HCT116 (cell line): Measurements from ENCODE around the gene TNS3. TPM values are rescaled to one million over a fixed set of nuclear protein-coding genes. Genes with fewer than 3 reads are reported as not detected.

Source experiments
- ATAC-seq: fragments of 200-7000 bp; cut with Tn5 transposase; 2 replicates; pipeline ENCODE4 v1.9.1; 2020; ENCODE audit warnings: mild to moderate bottlenecking, moderate library complexity
- BruUV-seq: library from RNA; stranded (reverse); fragments of 400-500 nt; replicated peaks from 2 replicates; lab custom pipeline; 2021; lab: Mats Ljungman, UMichigan
- CTCF ChIA-PET: fragments of 300-600 bp; sonication (Branson Sonifier 250); formaldehyde crosslinking; loops from one replicate; lab custom pipeline; 2021; ENCODE audit warnings: antibody characterized with exemption; lab: Charles Lee
- POLR2A ChIA-PET: fragments of 300-600, 350-600 bp; sonication (Branson Sonifier 250); formaldehyde crosslinking; loops from one replicate; lab custom pipeline; 2021; ENCODE audit warnings: antibody characterized with exemption; lab: Charles Lee
- RAD21 ChIA-PET, 2 experiments: fragments of 300-600 bp; sonication (Branson Sonifier 250); formaldehyde crosslinking; loops; one replicate each; lab custom pipeline; 2023; ENCODE audit warnings: low total read pairs in 2 of 2; ENCODE audit not compliant: uncharacterized antibody in 2 of 2, unreplicated experiment in 2 of 2, low non-redundant PET in 1 of 2; lab: Charles Lee
- DNase-seq: peaks from one replicate; pipeline ENCODE4 v3.0.0-alpha.2; 2010; ENCODE audit warnings: low read depth, low spot score
- H2AFZ ChIP-seq: fragments of 200-600 bp; shearing (Covaris generic), sonication (generic); 2 replicates; pipeline ENCODE4 v1.6.1; 2017; ENCODE audit warnings: low read depth, mixed run types, mixed read lengths, antibody characterized with exemption, low read length; ENCODE audit not compliant: poor library complexity, severe bottlenecking
- H3K27ac ChIP-seq: 2 replicates; pipeline ENCODE4 v1.5.1; 2012; ENCODE audit warnings: low read depth, low read length
- H3K27me3 ChIP-seq: fragments of 200-600 bp; sonication (generic); 2 replicates; pipeline ENCODE4 v1.6.1; 2016; ENCODE audit warnings: mixed run types, low read length, mixed read lengths; ENCODE audit not compliant: insufficient read depth
- H3K36me3 ChIP-seq, 2 experiments: fragments of 200-500 bp in 1 of 2; fragments of 200-600 bp in 1 of 2; sonication (Bioruptor generic) in 1 of 2; sonication (generic) in 1 of 2; 2 replicates each; pipeline versions ENCODE4 v1.5.1 to v1.6.1; 2014 to 2016; ENCODE audit warnings: low read length in 2 of 2, inconsistent platforms in 1 of 2, mixed read lengths in 1 of 2, mixed run types in 1 of 2; ENCODE audit not compliant: insufficient read depth in 2 of 2, control insufficient read depth in 1 of 2
- H3K4me1 ChIP-seq, 2 experiments: fragments of 200-600 bp in 1 of 2; sonication (generic) in 1 of 2; 2 replicates each; pipeline versions ENCODE4 v1.5.1 to v1.6.1; 2012 to 2017; ENCODE audit warnings: low read length in 2 of 2, inconsistent platforms in 1 of 2, mild to moderate bottlenecking in 1 of 2, mixed read lengths in 1 of 2, mixed run types in 1 of 2, moderate library complexity in 1 of 2; ENCODE audit not compliant: insufficient read depth in 2 of 2, control insufficient read depth in 1 of 2
- H3K4me2 ChIP-seq: fragments of 200-600 bp; sonication (generic); 2 replicates; pipeline ENCODE4 v1.6.1; 2017; ENCODE audit warnings: mixed run types, low read length, mixed read lengths
- H3K4me3 ChIP-seq, 2 experiments: fragments of 200-600 bp in 1 of 2; sonication (generic) in 1 of 2; replicated peaks in 1 of 2; 2 replicates each; pipeline ENCODE4 v1.5.1; 2011 to 2016; ENCODE audit warnings: low read length in 2 of 2, control low read depth in 1 of 2, low read depth in 1 of 2, mild to moderate bottlenecking in 1 of 2, mixed read lengths in 1 of 2, mixed run types in 1 of 2
- H3K79me2 ChIP-seq: fragments of 200-600 bp; sonication (generic); 2 replicates; pipeline ENCODE4 v1.6.1; 2017; ENCODE audit warnings: mild to moderate bottlenecking, mixed run types, low read length, moderate library complexity, mixed read lengths; ENCODE audit not compliant: insufficient read depth
- H3K9ac ChIP-seq: fragments of 200-600 bp; sonication (generic); 2 replicates; pipeline ENCODE4 v1.6.1; 2016; ENCODE audit warnings: low read length, mixed read lengths
- H3K9me2 ChIP-seq: fragments of 200-600 bp; sonication (generic), shearing (Covaris generic); 2 replicates; pipeline ENCODE4 v1.6.1; 2017; ENCODE audit warnings: mixed run types, mild to moderate bottlenecking, moderate library complexity; ENCODE audit not compliant: insufficient read depth
- H3K9me3 ChIP-seq, 2 experiments: fragments of 200-500 bp in 1 of 2; fragments of 200-600 bp in 1 of 2; sonication (Bioruptor generic) in 1 of 2; sonication (generic) in 1 of 2; 2 replicates each; pipeline ENCODE4 v1.6.1; 2014 to 2017; ENCODE audit warnings: low read length in 2 of 2, mixed read lengths in 2 of 2, inconsistent platforms in 1 of 2, low read depth in 1 of 2, mild to moderate bottlenecking in 1 of 2, mixed run types in 1 of 2, moderate library complexity in 1 of 2; ENCODE audit not compliant: control insufficient read depth in 1 of 2, insufficient read depth in 1 of 2
- H4K20me1 ChIP-seq: fragments of 200-600 bp; sonication (generic), shearing (Covaris generic); 2 replicates; pipeline ENCODE4 v1.6.1; 2017; ENCODE audit warnings: mixed run types, mild to moderate bottlenecking, moderate library complexity; ENCODE audit not compliant: insufficient read depth
- ATF3 ChIP-seq: IDR thresholded peaks from 2 replicates; pipeline ENCODE4 v1.6.1; 2012
- CTCF ChIP-seq, 3 experiments: fragments of 200-600 bp in 1 of 3; sonication (generic) in 1 of 3; IDR thresholded peaks in 2 of 3; conservative IDR thresholded peaks in 1 of 3; 2 replicates each; pipeline ENCODE4 v1.5.1; 2012 to 2017; ENCODE audit warnings: low read depth in 2 of 3, low read length in 2 of 3, antibody characterized with exemption in 1 of 3, borderline replicate concordance in 1 of 3, control low read depth in 1 of 3, mild to moderate bottlenecking in 1 of 3, mixed read lengths in 1 of 3, mixed run types in 1 of 3, moderate library complexity in 1 of 3; ENCODE audit not compliant: insufficient read depth in 1 of 3
- EGR1 ChIP-seq: IDR thresholded peaks from 2 replicates; pipeline ENCODE4 v1.6.1; 2012; ENCODE audit warnings: low read depth
- JUND ChIP-seq: IDR thresholded peaks from 2 replicates; pipeline ENCODE4 v1.6.1; 2012
- POLR2AphosphoS5 ChIP-seq: IDR thresholded peaks from 2 replicates; pipeline ENCODE4 v1.6.1; 2011; ENCODE audit warnings: mild to moderate bottlenecking, low read depth, low read length, moderate library complexity
- SP1 ChIP-seq: IDR thresholded peaks from 2 replicates; pipeline ENCODE4 v1.6.1; 2012; ENCODE audit warnings: low read depth
- SRF ChIP-seq: IDR thresholded peaks from 2 replicates; pipeline ENCODE4 v1.6.1; 2012; ENCODE audit warnings: low read depth
- TCF7L2 ChIP-seq: IDR thresholded peaks from 2 replicates; pipeline ENCODE4 v1.7.0; 2011; ENCODE audit warnings: borderline replicate concordance, inconsistent platforms; ENCODE audit not compliant: insufficient read depth, insufficient read length; ENCODE audit errors: extremely low read depth
- ZBTB33 ChIP-seq: IDR thresholded peaks from 2 replicates; pipeline ENCODE4 v1.6.1; 2011; ENCODE audit warnings: mild to moderate bottlenecking, low read length, moderate library complexity; ENCODE audit not compliant: insufficient replicate concordance; ENCODE audit errors: extremely low read depth
- ZFX ChIP-seq: fragments of 450-650 bp; IDR thresholded peaks from 2 replicates; pipeline ENCODE4 v1.6.1; 2017
- ZNF274 ChIP-seq: fragments of 200-500 bp; sonication (Bioruptor generic); IDR thresholded peaks from 2 replicates; pipeline ENCODE4 v1.6.1; 2014; ENCODE audit warnings: mild to moderate bottlenecking, low read depth, low read length, inconsistent platforms
- intact Hi-C: fragments of 100-400 bp; cut with micrococcal nuclease; formaldehyde crosslinking; loops from 2 replicates; pipeline ENCODE4 v1.10.0; 2022
- total RNA-seq: library from RNA; stranded (reverse); gene quantifications from one replicate; pipeline ENCODE4 v1.2.1, GENCODE V29; 2021; ENCODE audit not compliant: unreplicated experiment

TNS3 gene
- total RNA-seq, 1 experiment from 2014 or later, result 9.1 TPM

GRCh38 chr7:47461161-47461560 lies 120.8 kb downstream of the TNS3 start:
- no peak for ATAC-seq
- BruUV-seq, result no TSS peak
- H3K36me3 ChIP-seq, result no peaks in the 10 kb centered on the region
- TF ChIP-seq TCF7L2 (no peak), ATF3 (no peak)
- no peak overlapping the region for H3K4me2 ChIP-seq
- H3K27ac ChIP-seq, result no peak overlapping the region
- H3K9me3 ChIP-seq, result no peaks in the 10 kb centered on the region
- H4K20me1 ChIP-seq, result no peaks in the 10 kb centered on the region
- no peak overlapping the region for H2AFZ ChIP-seq
- no peaks in the 10 kb centered on the region for H3K9me2 ChIP-seq
- H3K4me1 ChIP-seq, result peaks cover 7 to 12% of the 10 kb centered on the region in 2 experiments
- H3K79me2 ChIP-seq, result no peaks in the 10 kb centered on the region
- intact Hi-C loops, result no loop called here
- H3K27me3 ChIP-seq, result no peaks in the 10 kb centered on the region
- POLR2A ChIA-PET, result no interaction called here
- no peak overlapping the region for H3K4me3 ChIP-seq
- RAD21 ChIA-PET, result no interaction called here
- no peak for DNase-seq
- H3K9ac ChIP-seq, result no peak overlapping the region
- CTCF ChIA-PET, result no interaction called here

- CTCF ChIA-PET, result no interaction called here
- POLR2A ChIA-PET, result no interaction called here
Observed at GRCh38 chr7:47460251-47460989, 121.5 kb downstream of the TNS3 start.

More at GRCh38 chr7:47460251-47460989, 121.5 kb downstream of the TNS3 start:
- intact Hi-C loops, result no loop called here
- H3K4me2 ChIP-seq, result no peak overlapping the region
- H3K27ac ChIP-seq, result no peak overlapping the region
- DNase-seq (no peak), ATAC-seq (no peak)
- H2AFZ ChIP-seq, result no peak overlapping the region
- H3K79me2 ChIP-seq, result no peaks in the 10 kb centered on the region
- RAD21 ChIA-PET, result no interaction called here
- peaks cover 7 to 12% of the 10 kb centered on the region in 2 experiments for H3K4me1 ChIP-seq
- no peaks in the 10 kb centered on the region for H3K36me3 ChIP-seq
- H3K4me3 ChIP-seq, result no peak overlapping the region
- H3K27me3 ChIP-seq, result no peaks in the 10 kb centered on the region
- no peak for TF ChIP-seq CTCF (IDR thresholded peaks at IDR 0.05 in 2 of 3, conservative IDR thresholded peaks at IDR 0.05 in 1 of 3; ENCODE audit: borderline replicate concordance in 1 of 3, insufficient read depth in 1 of 3, low read depth in 2 of 3, low read length in 2 of 3)
- TF ChIP-seq SP1, result no peak
- no peak for TF ChIP-seq ZFX
- no peak for TF ChIP-seq ZNF274
- no peak for TF ChIP-seq ZBTB33
- no peak for TF ChIP-seq POLR2AphosphoS5
- TF ChIP-seq SRF, result no peak
- TF ChIP-seq JUND, result no peak
- no peak for TF ChIP-seq EGR1
- TF ChIP-seq, all 23 proteins: peak for 0
- no TSS peak for BruUV-seq
- Histone ChIP-seq H3K9ac (no peak overlapping the region), H3K9me2 (no peaks in the 10 kb centered on the region), H3K9me3 (no peaks in the 10 kb centered on the region), H4K20me1 (no peaks in the 10 kb centered on the region)
